Testis (tissue), 2 donors: Measurements from ENCODE around the gene WAC.

ENCODE experiments used
- CTCF ChIP-seq, 3 experiments: fragments of 450-650 bp in 2 of 3; fragments of 200-600 bp in 1 of 3; sonication (generic) in 1 of 3; IDR thresholded peaks; one replicate each; pipeline ENCODE4 v1.5.1; 2016 to 2019; ENCODE audit warnings: antibody characterized with exemption in 3 of 3, mild to moderate bottlenecking in 2 of 3, moderate library complexity in 1 of 3
- POLR2A ChIP-seq: fragments of 450-650 bp; IDR thresholded peaks from one replicate; pipeline ENCODE4 v1.6.1; 2017; ENCODE audit warnings: antibody characterized with exemption, mild to moderate bottlenecking, moderate library complexity

GRCh38 chr10:28664369-28664740, 131.4 kb downstream of the WAC start:
- TF ChIP-seq POLR2A (no peak), CTCF (IDR thresholded peaks at IDR 0.05) (no peak)
